ENCODE results near the gene ANKRD13C.

GRCh38 chr1:70220015-70220414, 134.5 kb downstream of the ANKRD13C start:
- TF ChIP-seq, protein P1, sequence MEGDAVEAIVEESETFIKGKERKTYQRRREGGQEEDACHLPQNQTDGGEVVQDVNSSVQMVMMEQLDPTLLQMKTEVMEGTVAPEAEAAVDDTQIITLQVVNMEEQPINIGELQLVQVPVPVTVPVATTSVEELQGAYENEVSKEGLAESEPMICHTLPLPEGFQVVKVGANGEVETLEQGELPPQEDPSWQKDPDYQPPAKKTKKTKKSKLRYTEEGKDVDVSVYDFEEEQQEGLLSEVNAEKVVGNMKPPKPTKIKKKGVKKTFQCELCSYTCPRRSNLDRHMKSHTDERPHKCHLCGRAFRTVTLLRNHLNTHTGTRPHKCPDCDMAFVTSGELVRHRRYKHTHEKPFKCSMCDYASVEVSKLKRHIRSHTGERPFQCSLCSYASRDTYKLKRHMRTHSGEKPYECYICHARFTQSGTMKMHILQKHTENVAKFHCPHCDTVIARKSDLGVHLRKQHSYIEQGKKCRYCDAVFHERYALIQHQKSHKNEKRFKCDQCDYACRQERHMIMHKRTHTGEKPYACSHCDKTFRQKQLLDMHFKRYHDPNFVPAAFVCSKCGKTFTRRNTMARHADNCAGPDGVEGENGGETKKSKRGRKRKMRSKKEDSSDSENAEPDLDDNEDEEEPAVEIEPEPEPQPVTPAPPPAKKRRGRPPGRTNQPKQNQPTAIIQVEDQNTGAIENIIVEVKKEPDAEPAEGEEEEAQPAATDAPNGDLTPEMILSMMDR (conservative IDR thresholded peaks at IDR 0.05; ENCODE audit: low read depth, low read length), result no peak
- TF ChIP-seq MAFK (IDR thresholded peaks at IDR 0.05; ENCODE audit: low read depth, low read length) (no peak), POLR2A (IDR thresholded peaks at IDR 0.05; ENCODE audit: low read depth, low read length) (no peak), RAD21 (IDR thresholded peaks at IDR 0.05; ENCODE audit: low read length) (no peak), CEBPB (IDR thresholded peaks at IDR 0.05; ENCODE audit: low read depth, low read length) (no peak), BHLHE40 (IDR thresholded peaks at IDR 0.05; ENCODE audit: low read depth, low read length) (no peak), NFE2L2 (IDR thresholded peaks at IDR 0.05; ENCODE audit: low read depth, low read length) (no peak), FOS (IDR thresholded peaks at IDR 0.05; ENCODE audit: low read depth, low read length) (no peak), SMC3 (IDR thresholded peaks at IDR 0.05; ENCODE audit: low read depth, low read length) (no peak)
- TF ChIP-seq, protein P2, sequence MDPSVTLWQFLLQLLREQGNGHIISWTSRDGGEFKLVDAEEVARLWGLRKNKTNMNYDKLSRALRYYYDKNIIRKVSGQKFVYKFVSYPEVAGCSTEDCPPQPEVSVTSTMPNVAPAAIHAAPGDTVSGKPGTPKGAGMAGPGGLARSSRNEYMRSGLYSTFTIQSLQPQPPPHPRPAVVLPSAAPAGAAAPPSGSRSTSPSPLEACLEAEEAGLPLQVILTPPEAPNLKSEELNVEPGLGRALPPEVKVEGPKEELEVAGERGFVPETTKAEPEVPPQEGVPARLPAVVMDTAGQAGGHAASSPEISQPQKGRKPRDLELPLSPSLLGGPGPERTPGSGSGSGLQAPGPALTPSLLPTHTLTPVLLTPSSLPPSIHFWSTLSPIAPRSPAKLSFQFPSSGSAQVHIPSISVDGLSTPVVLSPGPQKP (IDR thresholded peaks at IDR 0.05; ENCODE audit: borderline replicate concordance, low read depth, low read length), result no peak
